ENCODE data around the gene CCDC51.

CCDC51 gene

DNA sequence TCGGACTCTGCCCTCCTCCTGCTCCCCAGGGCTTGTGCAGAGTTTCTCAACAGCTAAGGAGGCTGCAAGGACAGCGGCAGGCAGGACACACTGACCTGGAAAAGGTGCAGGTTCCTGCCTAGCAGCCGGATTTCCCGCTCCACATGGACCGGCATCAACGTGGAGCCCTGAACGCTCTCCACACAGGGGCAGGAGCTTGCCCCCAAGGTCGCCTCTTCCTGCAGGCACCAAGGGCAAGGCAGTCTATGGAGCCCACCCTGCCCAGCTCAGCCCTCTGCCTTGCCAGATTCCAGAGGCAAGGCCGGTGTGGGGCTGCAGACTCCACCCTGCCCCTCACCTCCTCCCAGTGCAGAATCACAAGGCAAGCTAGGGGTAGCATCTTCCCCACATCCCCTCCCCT is 20.8 kb downstream of the CCDC51 start:
- DNase-seq (ENCODE audit: low read depth): no peak

GRCh38 chr3:48418651-48419050 is 21.3 kb downstream of the CCDC51 start:
- no peak for DNase-seq (ENCODE audit: low read depth)

DNA sequence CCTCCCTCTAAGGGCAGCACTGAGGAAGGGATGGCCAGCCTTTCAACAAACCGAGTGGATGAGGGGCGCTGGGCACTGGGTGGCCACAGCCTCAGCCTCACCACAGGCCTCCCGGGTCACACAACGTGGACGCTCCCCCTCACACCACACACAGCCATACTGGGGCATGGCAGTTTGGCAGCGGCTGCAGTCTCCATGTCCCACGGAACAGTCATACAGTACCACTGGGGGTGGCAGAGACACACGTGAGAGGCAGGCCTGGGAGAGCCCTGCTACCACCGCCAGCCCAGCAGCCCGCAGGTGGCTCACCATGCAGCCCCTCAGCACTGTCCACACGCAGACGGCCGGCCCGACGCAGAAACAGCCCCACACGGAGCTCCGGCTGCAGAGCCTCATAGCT is 21.8 kb downstream of the CCDC51 start:
- no peak for DNase-seq (ENCODE audit: low read depth)

DNA sequence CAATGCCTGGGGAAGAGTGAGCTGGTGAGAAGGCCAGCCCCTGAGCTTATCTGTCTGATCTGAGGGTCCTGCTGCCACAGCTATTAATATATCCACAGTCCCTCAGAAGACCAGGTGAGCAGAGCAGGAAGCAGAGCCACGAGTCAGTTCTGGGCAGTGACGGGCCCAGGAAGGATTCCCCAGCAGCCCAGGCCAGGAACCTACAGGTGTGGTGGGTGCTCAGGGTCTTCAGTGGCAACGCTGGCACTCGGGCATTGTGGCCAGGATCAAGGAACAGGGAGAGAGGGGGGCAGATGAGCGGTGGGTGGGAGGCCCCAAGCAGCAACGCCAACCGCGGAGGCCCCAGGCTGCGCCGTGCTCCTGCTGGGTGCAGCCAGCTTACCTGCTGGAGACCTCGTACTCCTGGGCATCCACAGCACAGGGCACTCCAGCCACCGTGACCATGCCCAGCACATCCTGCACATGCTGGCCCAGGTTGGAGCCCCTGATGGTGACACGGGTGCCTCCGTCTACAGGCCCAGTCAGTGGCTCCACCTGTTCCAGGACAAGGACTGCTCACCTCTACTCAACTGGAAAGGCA is 22.3 kb downstream of the CCDC51 start:
- DNase-seq (ENCODE audit: low read depth): no peak

- DNase-seq (ENCODE audit: low read depth): no peak
Observed at GRCh38 chr3:48416546-48416945, 23.4 kb downstream of the CCDC51 start.

DNA sequence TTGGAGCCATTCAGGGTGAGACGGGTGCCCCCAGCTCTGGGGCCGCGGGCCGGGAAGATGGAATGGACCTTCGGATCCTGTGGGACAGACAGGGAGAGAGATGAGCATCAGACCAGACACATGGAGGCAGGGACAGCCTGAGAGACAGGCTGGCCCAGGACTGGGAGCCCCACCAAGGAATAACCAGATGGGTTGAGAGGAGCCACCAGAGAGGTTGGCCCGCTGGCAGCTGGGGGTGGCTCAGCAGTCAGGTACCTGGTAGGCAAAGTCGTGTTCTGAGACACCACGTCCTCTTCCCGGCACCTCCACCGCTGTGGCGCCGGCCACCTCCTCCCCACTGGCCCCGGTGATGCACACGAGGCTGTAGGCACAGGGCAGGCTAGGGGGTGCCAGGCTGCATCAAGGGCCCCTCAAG is 23.8 kb downstream of the CCDC51 start:
- no peak for DNase-seq (ENCODE audit: low read depth)

DNA sequence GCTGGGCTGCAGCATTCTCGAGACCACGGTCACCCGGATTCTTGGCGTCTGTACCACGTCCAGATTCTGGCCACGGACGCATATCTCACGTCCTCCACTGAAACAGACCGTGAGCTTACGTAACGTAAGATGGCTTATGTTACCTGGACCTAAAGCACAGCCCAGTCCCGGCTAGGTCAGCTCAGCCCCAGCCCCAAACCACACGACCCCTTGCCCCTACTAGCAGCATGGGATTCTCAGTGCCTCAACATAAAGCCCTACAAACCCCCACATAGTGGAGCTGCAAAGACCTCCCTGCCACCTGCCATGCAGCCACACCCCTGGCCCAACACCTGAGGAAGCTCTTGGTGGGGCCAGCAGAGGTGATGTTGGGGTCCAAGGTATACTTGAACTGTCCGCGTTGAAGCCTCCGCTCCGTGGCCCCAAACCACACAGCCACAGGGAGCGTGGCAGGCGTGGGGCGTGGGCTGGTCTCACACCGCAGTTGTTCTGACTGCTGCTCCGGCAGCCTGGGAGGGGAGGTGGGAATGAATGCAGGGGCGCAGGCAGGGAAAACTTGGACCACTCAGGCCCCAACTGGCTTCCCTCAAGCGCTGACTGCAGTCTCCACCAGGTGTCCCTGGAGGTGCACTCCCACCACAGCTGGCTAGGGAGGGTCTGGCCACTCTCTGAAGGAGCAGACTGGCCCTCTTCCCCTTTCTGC is 24.5 kb downstream of the CCDC51 start:
- no peak for DNase-seq (ENCODE audit: low read depth)

GRCh38 chr3:48414376-48415250 is 25.3 kb downstream of the CCDC51 start:
- DNase-seq (ENCODE audit: low read depth): no peak

GRCh38 chr3:48413611-48414010 is 26.3 kb downstream of the CCDC51 start:
- no peak for DNase-seq (ENCODE audit: low read depth)

DNA sequence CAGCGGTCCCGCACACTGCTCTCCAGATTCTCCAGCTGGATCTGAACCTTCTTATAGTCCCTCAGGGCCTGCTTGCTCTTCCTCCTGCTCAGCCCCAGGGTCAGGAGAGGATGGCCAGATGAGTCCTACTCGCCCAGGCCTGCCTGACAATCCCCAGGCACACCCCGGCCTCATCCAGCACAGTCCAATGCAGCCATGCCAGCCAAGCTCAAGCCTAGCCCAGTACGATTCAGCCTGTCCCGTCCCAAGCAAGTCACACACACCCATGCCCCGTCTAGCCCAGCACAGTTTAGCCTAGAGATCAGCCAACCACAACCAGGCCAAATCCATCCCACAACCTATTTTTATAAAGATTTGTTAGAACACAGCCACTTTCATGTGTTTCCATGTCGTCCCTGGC is 26.8 kb downstream of the CCDC51 start:
- DNase-seq (ENCODE audit: low read depth): no peak

GRCh38 chr3:48412375-48413001 is 27.4 kb downstream of the CCDC51 start:
- no peak for DNase-seq (ENCODE audit: low read depth)

GRCh38 chr3:48411606-48412374 is 28.1 kb downstream of the CCDC51 start:
- no peak for DNase-seq (ENCODE audit: low read depth)

DNA sequence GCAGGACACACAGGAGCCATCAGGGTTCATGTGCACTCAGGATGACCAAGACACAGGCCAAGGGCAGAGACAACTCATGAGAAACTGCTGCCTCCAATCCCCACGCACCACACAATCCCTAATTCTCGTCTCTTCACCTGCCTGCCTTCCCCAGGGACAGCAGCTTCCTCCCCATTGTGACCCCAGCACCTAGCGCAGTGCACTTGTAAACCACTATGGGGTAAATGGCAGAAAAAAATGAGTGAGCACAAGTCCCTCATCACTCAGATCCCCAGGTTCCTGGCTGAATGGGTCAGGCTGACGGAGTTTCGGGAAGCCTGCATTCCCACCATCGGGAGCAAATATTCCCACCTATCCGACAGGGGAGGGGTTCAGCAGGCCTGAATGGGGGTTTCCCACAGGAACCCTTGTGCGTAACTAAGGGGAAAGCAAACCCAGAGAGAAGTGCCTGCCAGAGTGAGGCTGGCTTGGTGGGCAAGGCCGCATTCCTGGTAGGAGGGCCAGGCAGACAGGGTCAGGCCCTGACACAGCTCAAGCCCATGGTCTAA is 28.8 kb downstream of the CCDC51 start:
- no peak for DNase-seq (ENCODE audit: low read depth)

- no peak for DNase-seq (ENCODE audit: low read depth)
Observed at GRCh38 chr3:48410205-48411040, 29.5 kb downstream of the CCDC51 start.

GRCh38 chr3:48409291-48410201 is 30.4 kb downstream of the CCDC51 start:
- DNase-seq (ENCODE audit: low read depth): no peak

DNA sequence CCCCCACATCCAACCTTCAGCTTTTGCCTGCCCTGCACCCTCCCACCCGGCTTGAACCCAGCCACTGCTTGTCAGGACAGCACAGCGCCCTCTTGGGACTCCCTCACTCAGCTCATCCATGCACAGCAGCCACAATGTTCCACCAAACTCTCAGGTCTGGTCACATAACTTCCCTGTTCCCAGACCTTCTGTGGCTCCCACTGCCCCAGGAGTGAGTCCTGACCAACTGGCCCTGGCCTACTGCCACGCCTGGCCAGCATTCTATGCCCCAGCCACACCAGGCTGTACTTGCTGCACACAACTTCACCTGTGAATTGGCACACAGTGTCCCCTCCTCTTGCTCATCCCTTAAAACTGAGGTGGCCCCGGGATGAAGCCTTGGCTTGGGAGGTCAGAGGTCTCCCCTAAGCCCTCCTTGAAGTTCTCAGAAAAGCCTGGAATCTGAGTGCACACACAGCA is 31.1 kb downstream of the CCDC51 start:
- DNase-seq (ENCODE audit: low read depth): no peak

GRCh38 chr3:48407542-48408099 is 32.3 kb downstream of the CCDC51 start:
- DNase-seq (ENCODE audit: low read depth): no peak

DNA sequence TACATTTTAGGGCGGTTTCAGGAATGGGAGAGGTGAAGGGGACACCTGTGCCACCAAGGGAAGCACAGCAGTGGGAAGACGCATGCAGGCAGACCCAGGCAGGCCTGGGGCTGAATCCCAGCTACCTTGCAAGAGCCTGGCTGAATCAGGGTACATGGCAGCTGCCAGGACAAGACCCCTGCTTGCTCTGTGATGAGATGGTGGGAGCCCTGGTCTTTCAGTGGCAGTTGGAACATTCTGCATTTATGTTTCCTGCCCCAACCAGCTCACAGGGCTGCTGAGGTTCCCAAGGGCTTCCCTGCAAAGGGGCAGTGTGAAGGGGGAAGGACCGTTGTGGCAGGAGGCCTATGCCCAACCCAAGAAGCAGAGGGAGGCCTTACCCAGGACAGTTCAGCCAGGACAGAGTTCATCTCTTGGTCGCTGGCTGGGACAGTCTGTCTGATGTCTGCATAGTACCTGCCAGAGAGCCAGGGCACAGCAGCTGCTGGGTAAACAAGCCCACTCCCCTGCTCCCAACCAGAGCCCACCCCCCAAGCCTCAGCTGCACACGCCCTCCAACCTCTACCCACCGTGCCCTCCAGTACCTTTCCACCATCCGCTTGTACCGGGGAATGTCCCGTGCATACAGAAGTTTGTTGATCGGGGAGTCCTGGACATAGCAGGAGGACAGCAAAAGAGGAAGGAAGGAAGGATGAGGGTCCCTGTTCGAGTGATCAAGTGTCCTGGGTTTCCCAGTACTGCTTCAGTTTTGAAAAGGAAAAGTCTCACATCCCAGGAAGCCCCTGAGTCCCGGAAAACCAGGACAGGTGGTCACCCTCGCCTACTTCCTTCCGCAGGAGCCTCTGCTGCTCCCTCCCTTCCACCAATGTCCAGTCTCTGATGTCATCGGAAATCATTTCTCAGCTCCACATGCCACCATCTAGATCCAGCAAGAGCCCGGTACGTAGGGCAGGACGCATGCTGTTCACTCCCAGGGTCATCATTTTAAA is 33.2 kb downstream of the CCDC51 start:
- DNase-seq (ENCODE audit: low read depth): no peak

All from T-helper 22 cell (primary cell).